PC-3 (cell line): Measurements from ENCODE around the gene EHBP1. TPM values are rescaled to one million over a fixed set of nuclear protein-coding genes. Genes with fewer than 3 reads are reported as not detected.

Experiments
- ATAC-seq: fragments of 200-7000 bp; cut with Tn5 transposase; 2 replicates; pipeline ENCODE4 v1.9.1; 2020; ENCODE audit warnings: mild to moderate bottlenecking, moderate library complexity
- BruUV-seq: library from RNA; stranded (reverse); fragments of 400-500 nt; replicated peaks from 2 replicates; lab custom pipeline; 2021; lab: Mats Ljungman, UMichigan
- CTCF ChIA-PET: fragments of 300-600 bp; sonication (Branson Sonifier 250); formaldehyde crosslinking; loops from one replicate; lab custom pipeline; 2022; ENCODE audit warnings: antibody characterized with exemption; lab: Charles Lee
- POLR2A ChIA-PET: fragments of 300-600 bp; sonication (Branson Sonifier 250); formaldehyde crosslinking; loops from one replicate; lab custom pipeline; 2022; ENCODE audit warnings: antibody characterized with exemption; ENCODE audit not compliant: unreplicated experiment; lab: Charles Lee
- DNase-seq: peaks from one replicate; pipeline ENCODE4 v3.0.0-alpha.2; 2015
- H2AFZ ChIP-seq: fragments of 300-600 bp; sonication (generic); 2 replicates; pipeline ENCODE4 v1.6.0; 2016; ENCODE audit warnings: antibody characterized with exemption, low read length
- H3F3A ChIP-seq: fragments of 300-600 bp; sonication (generic); one replicate; pipeline ENCODE4 v1.6.0; 2017; ENCODE audit warnings: antibody characterized with exemption, low read length, control low read depth, mild to moderate bottlenecking; ENCODE audit not compliant: unreplicated experiment
- H3K27ac ChIP-seq: fragments of 300-600 bp; sonication (generic); 2 replicates; pipeline ENCODE4 v1.5.1; 2016; ENCODE audit warnings: mild to moderate bottlenecking, low read length
- H3K27me3 ChIP-seq: fragments of 300-600 bp; sonication (generic); 2 replicates; pipeline ENCODE4 v1.6.1; 2016; ENCODE audit warnings: low read length, mixed read lengths
- H3K36me3 ChIP-seq: fragments of 300-600 bp; sonication (generic); 2 replicates; pipeline ENCODE4 v1.6.1; 2016; ENCODE audit warnings: low read depth, mixed run types, low read length, mixed read lengths
- H3K4me1 ChIP-seq: fragments of 300-600 bp; sonication (generic); 2 replicates; pipeline ENCODE4 v1.5.1; 2016; ENCODE audit warnings: low read length; ENCODE audit not compliant: insufficient read depth
- H3K4me2 ChIP-seq: fragments of 300-600 bp; sonication (generic); 2 replicates; pipeline ENCODE4 v1.6.0; 2016; ENCODE audit warnings: low read length
- H3K4me3 ChIP-seq: fragments of 300-600 bp; sonication (generic); 2 replicates; pipeline ENCODE4 v1.5.1; 2016; ENCODE audit warnings: mild to moderate bottlenecking, low read length, mixed read lengths
- H3K79me2 ChIP-seq: fragments of 300-600 bp; sonication (generic); 2 replicates; pipeline ENCODE4 v1.6.1; 2017; ENCODE audit warnings: low read length, mixed read lengths
- H3K9ac ChIP-seq: fragments of 300-600 bp; sonication (generic); 2 replicates; pipeline ENCODE4 v1.6.0; 2016; ENCODE audit warnings: mild to moderate bottlenecking, low read length
- H3K9me2 ChIP-seq: fragments of 300-600 bp; sonication (generic); replicated peaks from 2 replicates; pipeline ENCODE4 v1.6.1; 2016; ENCODE audit warnings: mixed run types, low read length, mixed read lengths
- H3K9me3 ChIP-seq: fragments of 300-600 bp; sonication (generic); 2 replicates; pipeline ENCODE4 v1.6.1; 2016; ENCODE audit warnings: low read length, mixed read lengths
- H4K20me1 ChIP-seq: fragments of 300-600 bp; sonication (generic); 2 replicates; pipeline ENCODE4 v1.6.1; 2016; ENCODE audit warnings: low read length, mixed read lengths
- CTCF ChIP-seq: fragments of 300-600 bp; sonication (generic); conservative IDR thresholded peaks from 2 replicates; pipeline ENCODE4 v1.5.1; 2017; ENCODE audit warnings: antibody characterized with exemption, low read depth, mild to moderate bottlenecking, low read length
- EZH2 ChIP-seq: fragments of 300-600 bp; sonication (generic); IDR thresholded peaks from one replicate; pipeline ENCODE4 v1.6.1; 2017; ENCODE audit warnings: antibody characterized with exemption, mild to moderate bottlenecking, low read length; ENCODE audit not compliant: unreplicated experiment
- EZH2phosphoT487 ChIP-seq: fragments of 300-600 bp; sonication (generic); IDR thresholded peaks from 2 replicates; pipeline ENCODE4 v1.6.1; 2018; ENCODE audit warnings: mild to moderate bottlenecking, antibody characterized with exemption, low read length, borderline replicate concordance
- intact Hi-C: fragments of 100-400 bp; cut with micrococcal nuclease; formaldehyde crosslinking; loops from 2 replicates; pipeline ENCODE4 v1.9.0; 2023
- total RNA-seq: library from RNA; depleted of rRNA; stranded (reverse); fragments of >200 nt; gene quantifications from 2 replicates; pipeline ENCODE4 v1.2.3, GENCODE V29; 2014

Gene EHBP1
- total RNA-seq, 1 experiment from 2014 or later, result 25.7 TPM

DNA sequence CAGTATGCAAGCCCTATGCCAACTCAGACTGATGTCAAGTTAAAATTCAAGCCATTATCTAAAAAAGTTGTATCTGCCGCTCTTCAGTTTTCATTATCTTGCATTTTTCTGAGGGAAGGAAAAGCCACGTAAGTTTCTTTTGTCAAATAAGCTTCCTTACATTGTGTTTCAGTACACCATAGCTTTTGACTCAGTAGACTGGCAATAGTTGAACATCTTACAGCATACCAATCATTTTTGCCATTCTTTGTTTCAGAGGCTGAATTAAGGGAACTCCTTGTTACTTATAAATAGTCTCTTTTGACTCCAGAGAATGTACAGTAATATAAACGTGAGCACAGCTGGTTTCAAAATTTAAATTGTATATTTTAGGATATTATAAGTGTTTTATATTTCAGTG lies 120.6 kb downstream of the EHBP1 start:
- Histone ChIP-seq H3K4me2 (no peak overlapping the region), H3K4me1 (no peaks in the 10 kb centered on the region), H3K27me3 (no peaks in the 10 kb centered on the region), H3K9me2 (no peaks in the 10 kb centered on the region), H3K9ac (no peak overlapping the region), H3K79me2 (no peaks in the 10 kb centered on the region), H3K9me3 (no peaks in the 10 kb centered on the region), H3K4me3 (no peak overlapping the region), H3F3A (no peaks in the 10 kb centered on the region), H4K20me1 (no peaks in the 10 kb centered on the region), H3K36me3 (peaks cover 7% of the 10 kb centered on the region), H3K27ac (no peak overlapping the region), H2AFZ (no peak overlapping the region)
- ChIA-PET POLR2A (no interaction called here), CTCF (no interaction called here)
- no peak for TF ChIP-seq EZH2
- TF ChIP-seq EZH2phosphoT487, result no peak
- no peak for TF ChIP-seq CTCF
- intact Hi-C loops, result no loop called here
- DNase-seq (no peak), ATAC-seq (no peak)
- no TSS peak for BruUV-seq

DNA sequence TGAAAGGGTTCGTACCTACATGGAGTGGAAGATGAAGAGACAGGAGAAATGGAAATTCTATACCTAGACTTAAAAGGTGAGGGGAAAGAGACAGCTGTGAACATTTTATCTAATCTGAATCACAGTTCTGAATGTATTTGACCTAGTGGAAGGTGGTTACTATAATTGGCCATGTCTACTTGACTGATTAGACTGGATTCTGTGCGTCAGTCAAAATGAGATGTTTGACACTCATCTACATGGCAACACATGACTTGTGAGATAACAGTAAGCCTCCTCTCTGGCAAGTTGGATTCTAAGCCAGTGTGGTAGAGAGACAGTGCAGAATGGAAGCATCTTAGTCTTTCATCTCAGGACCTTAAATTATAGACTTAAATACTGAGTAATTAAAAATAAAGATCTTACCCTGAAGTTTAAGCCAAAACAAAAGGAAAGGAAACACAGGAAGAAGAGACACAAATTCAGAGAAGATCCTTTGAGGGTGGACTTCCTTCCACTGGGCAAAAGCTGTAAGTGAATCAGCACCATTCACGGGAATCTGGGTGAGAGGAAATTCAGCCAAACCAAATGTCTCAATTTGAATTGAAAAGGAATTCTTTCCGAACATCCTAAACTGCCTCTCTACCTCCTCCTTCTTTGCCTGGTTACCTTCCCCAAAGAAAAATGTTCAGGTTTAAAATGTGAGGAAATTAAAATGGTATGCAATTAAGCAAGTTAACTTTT lies 121.6 kb downstream of the EHBP1 start:
- Histone ChIP-seq H3K4me3 (no peak overlapping the region), H3K79me2 (no peaks in the 10 kb centered on the region), H3K36me3 (peaks cover 10% of the 10 kb centered on the region), H4K20me1 (no peaks in the 10 kb centered on the region), H3K9ac (no peak overlapping the region), H3K4me2 (no peak overlapping the region), H3K27ac (no peak overlapping the region), H3K9me3 (no peaks in the 10 kb centered on the region), H3K9me2 (no peaks in the 10 kb centered on the region), H3K4me1 (no peaks in the 10 kb centered on the region), H2AFZ (no peak overlapping the region), H3K27me3 (no peaks in the 10 kb centered on the region), H3F3A (no peaks in the 10 kb centered on the region)
- CTCF ChIA-PET, result no interaction called here
- POLR2A ChIA-PET, result no interaction called here
- no peak for DNase-seq
- intact Hi-C loops, result no loop called here
- no peak for TF ChIP-seq EZH2phosphoT487
- TF ChIP-seq CTCF, result no peak
- no peak for TF ChIP-seq EZH2
- no TSS peak for BruUV-seq
- ATAC-seq, result no peak

DNA sequence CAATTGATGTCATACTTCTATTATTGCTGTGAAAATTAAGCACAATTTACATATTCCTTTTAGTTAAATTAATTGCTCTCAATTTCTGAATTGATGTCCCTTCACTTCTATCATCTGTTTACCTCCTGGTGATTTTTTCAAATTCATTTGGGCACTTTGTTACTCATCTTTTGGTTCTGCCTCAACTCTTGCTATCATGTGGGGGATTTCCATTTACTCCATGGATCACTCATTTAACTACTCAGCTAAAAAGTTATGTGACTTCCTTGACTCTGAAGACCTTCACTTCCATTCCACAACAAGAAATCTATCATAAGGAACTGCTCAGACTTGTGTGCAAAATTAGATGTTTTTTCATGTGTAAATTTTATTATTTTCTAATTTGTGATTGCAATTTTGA lies 126.2 kb downstream of the EHBP1 start:
- POLR2A ChIA-PET, result no interaction called here
- no peaks in the 10 kb centered on the region for H3F3A ChIP-seq
- no peak overlapping the region for H2AFZ ChIP-seq
- CTCF ChIA-PET, result no interaction called here
- H3K27me3 ChIP-seq, result no peaks in the 10 kb centered on the region
- intact Hi-C loops, result no loop called here
- no peaks in the 10 kb centered on the region for H3K9me3 ChIP-seq
- BruUV-seq, result no TSS peak
- H3K36me3 ChIP-seq, result peaks cover 28% of the 10 kb centered on the region
- no peaks in the 10 kb centered on the region for H3K4me1 ChIP-seq
- no peak overlapping the region for H3K4me3 ChIP-seq
- no peaks in the 10 kb centered on the region for H4K20me1 ChIP-seq
- H3K9ac ChIP-seq, result no peak overlapping the region
- H3K79me2 ChIP-seq, result no peaks in the 10 kb centered on the region
- no peaks in the 10 kb centered on the region for H3K9me2 ChIP-seq
- DNase-seq (no peak), ATAC-seq (no peak)
- H3K4me2 ChIP-seq, result no peak overlapping the region
- H3K27ac ChIP-seq, result no peak overlapping the region
- TF ChIP-seq CTCF, result no peak
